SK-N-SH (cell line): Measurements from ENCODE around the gene PFKP. TPM values are rescaled to one million over a fixed set of nuclear protein-coding genes. Genes with fewer than 3 reads are reported as not detected.

ENCODE experiments used
- CTCF ChIA-PET: fragments of 300-600, 350-600 bp; formaldehyde crosslinking; extraction: SDS; loops from one replicate; lab custom pipeline; 2021; lab: Yijun Ruan, JAX
- POLR2A ChIA-PET: fragments of 350-600 bp; sonication (Branson Sonifier 250); formaldehyde crosslinking; extraction: SDS; loops from one replicate; lab custom pipeline; 2020; ENCODE audit warnings: antibody characterized with exemption, inconsistent platforms; lab: Yijun Ruan, JAX
- DNase-seq: peaks from one replicate; pipeline ENCODE4 v3.0.0; 2012
- H2AFZ ChIP-seq: fragments of 200-600 bp; sonication (generic); 2 replicates; pipeline ENCODE4 v1.8.1; 2016; ENCODE audit warnings: antibody characterized with exemption, mild to moderate bottlenecking, low read depth
- H3F3A ChIP-seq: fragments of 200-600 bp; sonication (generic); replicated peaks from 2 replicates; pipeline ENCODE3; 2016; ENCODE audit warnings: antibody characterized with exemption, mild to moderate bottlenecking; ENCODE audit not compliant: insufficient read depth
- H3K27ac ChIP-seq, 2 experiments: fragments of 200-500 bp in 1 of 2; fragments of 200-600 bp in 1 of 2; sonication (Bioruptor generic) in 1 of 2; sonication (generic), shearing (Covaris generic) in 1 of 2; 2 replicates each; pipeline versions ENCODE4 v1.5.1 to v1.6.1; 2014 to 2016; ENCODE audit warnings: low read depth in 2 of 2, inconsistent platforms in 1 of 2, low read length in 1 of 2, mild to moderate bottlenecking in 1 of 2, mixed read lengths in 1 of 2
- H3K27me3 ChIP-seq: fragments of 200-600 bp; sonication (generic), shearing (Covaris generic); 2 replicates; pipeline ENCODE4 v1.6.1; 2016; ENCODE audit warnings: mixed run types; ENCODE audit not compliant: insufficient read depth
- H3K36me3 ChIP-seq, 2 experiments: fragments of 200-500 bp in 1 of 2; fragments of 200-600 bp in 1 of 2; sonication (Bioruptor generic) in 1 of 2; sonication (generic) in 1 of 2; replicated peaks in 1 of 2; 2 replicates each; pipeline versions ENCODE3 to v1.5.1; 2014 to 2016; ENCODE audit warnings: low read length in 1 of 2, mild to moderate bottlenecking in 1 of 2; ENCODE audit not compliant: insufficient read depth in 2 of 2, control insufficient read depth in 1 of 2
- H3K4me1 ChIP-seq, 2 experiments: fragments of 200-500 bp in 1 of 2; fragments of 200-600 bp in 1 of 2; sonication (Bioruptor generic) in 1 of 2; sonication (generic), shearing (Covaris generic) in 1 of 2; 2 replicates each; pipeline versions ENCODE4 v1.5.1 to v1.6.1; 2014 to 2016; ENCODE audit warnings: low read depth in 1 of 2, low read length in 1 of 2, mixed run types in 1 of 2; ENCODE audit not compliant: insufficient read depth in 2 of 2, control insufficient read depth in 1 of 2
- H3K4me2 ChIP-seq: fragments of 200-600 bp; sonication (generic), shearing (Covaris generic); 2 replicates; pipeline ENCODE4 v1.6.1; 2017; ENCODE audit warnings: mixed run types
- H3K4me3 ChIP-seq, 2 experiments: fragments of 200-500 bp in 1 of 2; fragments of 200-600 bp in 1 of 2; sonication (Bioruptor generic) in 1 of 2; sonication (generic), shearing (Covaris generic) in 1 of 2; 2 replicates each; pipeline versions ENCODE4 v1.5.1 to v1.8.1; 2014 to 2016; ENCODE audit warnings: low read depth in 2 of 2, inconsistent platforms in 1 of 2, low read length in 1 of 2, mild to moderate bottlenecking in 1 of 2, mixed read lengths in 1 of 2, moderate library complexity in 1 of 2
- H3K79me2 ChIP-seq: fragments of 200-600 bp; sonication (generic); 2 replicates; pipeline ENCODE4 v1.8.1; 2017; ENCODE audit warnings: mild to moderate bottlenecking; ENCODE audit not compliant: insufficient read depth
- H3K9ac ChIP-seq: fragments of 200-600 bp; sonication (generic); 2 replicates; pipeline ENCODE4 v1.6.1; 2017; ENCODE audit warnings: mixed run types
- H3K9me2 ChIP-seq: fragments of 200-600 bp; sonication (generic); 2 replicates; pipeline ENCODE4 v1.6.1; 2017; ENCODE audit warnings: mixed run types
- H3K9me3 ChIP-seq: fragments of 200-600 bp; sonication (generic); 2 replicates; pipeline ENCODE4 v1.6.1; 2017; ENCODE audit warnings: mixed run types, mild to moderate bottlenecking, moderate library complexity
- H4K20me1 ChIP-seq: fragments of 200-600 bp; sonication (generic); 2 replicates; pipeline ENCODE4 v1.6.1; 2017; ENCODE audit warnings: mild to moderate bottlenecking, mixed run types; ENCODE audit not compliant: insufficient read depth
- CHD2 ChIP-seq: fragments of 150-350 bp; IDR thresholded peaks from 2 replicates; pipeline ENCODE4 v1.6.1; 2018; ENCODE audit warnings: low read length; ENCODE audit not compliant: partially characterized antibody
- ELF1 ChIP-seq: IDR thresholded peaks from 2 replicates; pipeline ENCODE4 v1.4.0; 2012
- EP300 ChIP-seq, 2 experiments: IDR thresholded peaks; 2 replicates each; pipeline versions ENCODE4 v1.4.0 to v1.6.1; 2012; ENCODE audit warnings: borderline replicate concordance in 1 of 2, low read depth in 1 of 2, low read length in 1 of 2
- GABPA ChIP-seq: IDR thresholded peaks from 2 replicates; pipeline ENCODE4 v1.4.0; 2012; ENCODE audit warnings: low read depth, mild to moderate bottlenecking
- IRF3 ChIP-seq: fragments of 150-350 bp; IDR thresholded peaks from 2 replicates; pipeline ENCODE4 v1.6.1; 2016; ENCODE audit warnings: mild to moderate bottlenecking, low read depth, low read length
- MXI1 ChIP-seq: IDR thresholded peaks from 2 replicates; pipeline ENCODE4 v1.6.1; 2012; ENCODE audit warnings: mild to moderate bottlenecking, low read depth, low read length, improper control_type of control experiment
- PBX3 ChIP-seq: IDR thresholded peaks from 2 replicates; pipeline ENCODE4; 2012
- POLR2AphosphoS5 ChIP-seq: IDR thresholded peaks from 2 replicates; pipeline ENCODE4 v1.6.1; 2012; ENCODE audit warnings: low read depth, low read length
- RFX5 ChIP-seq: IDR thresholded peaks from 2 replicates; pipeline ENCODE4 v1.6.1; 2012; ENCODE audit warnings: mild to moderate bottlenecking, improper control_type of control experiment, low read length
- RXRA ChIP-seq: IDR thresholded peaks from 2 replicates; pipeline ENCODE4 v1.4.0; 2012; ENCODE audit warnings: low read depth, mild to moderate bottlenecking, borderline replicate concordance
- SIN3A ChIP-seq: IDR thresholded peaks from 2 replicates; pipeline ENCODE4 v1.6.1; 2012; ENCODE audit warnings: low read depth, mild to moderate bottlenecking, low read length, moderate library complexity, borderline replicate concordance
- WGBS: methylation state at CpG from one replicate; pipeline ENCODE4 v1.1.6; 2017; ENCODE audit warnings: low lambda C conversion rate; 5-methylcytosine and 5-hydroxymethylcytosine counted together
- polyA plus RNA-seq, 3 experiments: library from polyadenylated mRNA; depleted of rRNA; stranded (reverse); fragments of >200 nt; gene quantifications; 2 replicates each; pipeline ENCODE4 v1.2.3, GENCODE V29; 2012

The PFKP gene
- polyA plus RNA-seq, 1 of the 3 experiments (the other 2 are of a cell fraction), result 175 TPM

GRCh38 chr10:3103646-3104045, 36.3 kb downstream of the PFKP start:
- H3K79me2 ChIP-seq, result peaks cover 63% of the 10 kb centered on the region
- TF ChIP-seq PBX3, result no peak
- TF ChIP-seq IRF3, result no peak
- no peak for TF ChIP-seq CHD2
- TF ChIP-seq GABPA, result no peak
- TF ChIP-seq RXRA, result no peak
- no peak for TF ChIP-seq ELF1
- no peak for TF ChIP-seq POLR2AphosphoS5
- TF ChIP-seq EP300 (IDR thresholded peaks at IDR 0.05; ENCODE audit: borderline replicate concordance in 1 of 2, low read depth in 1 of 2, low read length in 1 of 2), result no peak
- TF ChIP-seq, all 33 proteins: peak for 0
- H3K9ac ChIP-seq, result no peak overlapping the region
- H2AFZ ChIP-seq, result no peak overlapping the region
- ChIA-PET CTCF (interaction anchor here (0.6 to 1.6 kb wide), 2 partner anchors 9 to 11 kb away, joined by 3 to 5 read pairs; no protein-coding TSS in a partner anchor), POLR2A (no interaction called here)
- peaks cover 0 to 6% of the 10 kb centered on the region in 2 experiments; a peak in 1 of 4 replicates for H3K4me1 ChIP-seq
- no peak overlapping the region for H3K4me2 ChIP-seq
- no peak overlapping the region for H3K27ac ChIP-seq
- H3K27me3 ChIP-seq, result no peaks in the 10 kb centered on the region
- WGBS, result 92% methylated on average over 19 of the region's 30 CpGs
- peaks cover 51 to 54% of the 10 kb centered on the region in 2 experiments for H3K36me3 ChIP-seq
- H3K9me2 ChIP-seq, result no peaks in the 10 kb centered on the region
- no peaks in the 10 kb centered on the region for H4K20me1 ChIP-seq
- H3K9me3 ChIP-seq, result no peaks in the 10 kb centered on the region
- no peak overlapping the region for H3K4me3 ChIP-seq
- DNase-seq, result no peak
- H3F3A ChIP-seq, result peaks cover 28% of the 10 kb centered on the region

- Histone ChIP-seq H3K4me2 (no peak overlapping the region), H3K36me3 (peaks cover 53 to 56% of the 10 kb centered on the region in 2 experiments), H3K27ac (no peak overlapping the region), H3K9ac (no peak overlapping the region), H3K27me3 (no peaks in the 10 kb centered on the region), H3F3A (peaks cover 32% of the 10 kb centered on the region), H4K20me1 (no peaks in the 10 kb centered on the region), H3K79me2 (peaks cover 63% of the 10 kb centered on the region), H3K9me3 (no peaks in the 10 kb centered on the region), H3K4me3 (no peak overlapping the region), H2AFZ (no peak overlapping the region), H3K9me2 (no peaks in the 10 kb centered on the region), H3K4me1 (peaks cover 0 to 6% of the 10 kb centered on the region in 2 experiments; a peak in 1 of 4 replicates)
- ChIA-PET POLR2A (no interaction called here), CTCF (interaction anchor here (0.6 to 1.6 kb wide), 2 partner anchors 10 to 12 kb away, joined by 3 to 5 read pairs; no protein-coding TSS in a partner anchor)
- no peak for TF ChIP-seq RFX5
- no peak for TF ChIP-seq EP300 (IDR thresholded peaks at IDR 0.05; ENCODE audit: borderline replicate concordance in 1 of 2, low read depth in 1 of 2, low read length in 1 of 2)
- TF ChIP-seq GABPA, result no peak
- TF ChIP-seq SIN3A, result no peak
- no peak for TF ChIP-seq MXI1
- no peak for DNase-seq
- 85% methylated on average over 27 of the region's 28 CpGs for WGBS
Observed at GRCh38 chr10:3104251-3104918, 37.0 kb downstream of the PFKP start.
